PC-9 (cell line): Measurements from ENCODE around the gene SLC22A1.

Experiments
- EZH2 ChIP-seq: fragments of 200-600 bp; sonication (generic); IDR thresholded peaks from 2 replicates; pipeline ENCODE4 v1.8.0; 2017; ENCODE audit warnings: antibody characterized with exemption, low read depth
- TF ChIP-seq, protein P1 (sequence below): fragments of 200-600 bp; sonication (generic); conservative IDR thresholded peaks from 2 replicates; pipeline ENCODE4 v1.6.1; 2017; ENCODE audit warnings: mixed run types, antibody characterized with exemption, mild to moderate bottlenecking, moderate library complexity

DNA sequence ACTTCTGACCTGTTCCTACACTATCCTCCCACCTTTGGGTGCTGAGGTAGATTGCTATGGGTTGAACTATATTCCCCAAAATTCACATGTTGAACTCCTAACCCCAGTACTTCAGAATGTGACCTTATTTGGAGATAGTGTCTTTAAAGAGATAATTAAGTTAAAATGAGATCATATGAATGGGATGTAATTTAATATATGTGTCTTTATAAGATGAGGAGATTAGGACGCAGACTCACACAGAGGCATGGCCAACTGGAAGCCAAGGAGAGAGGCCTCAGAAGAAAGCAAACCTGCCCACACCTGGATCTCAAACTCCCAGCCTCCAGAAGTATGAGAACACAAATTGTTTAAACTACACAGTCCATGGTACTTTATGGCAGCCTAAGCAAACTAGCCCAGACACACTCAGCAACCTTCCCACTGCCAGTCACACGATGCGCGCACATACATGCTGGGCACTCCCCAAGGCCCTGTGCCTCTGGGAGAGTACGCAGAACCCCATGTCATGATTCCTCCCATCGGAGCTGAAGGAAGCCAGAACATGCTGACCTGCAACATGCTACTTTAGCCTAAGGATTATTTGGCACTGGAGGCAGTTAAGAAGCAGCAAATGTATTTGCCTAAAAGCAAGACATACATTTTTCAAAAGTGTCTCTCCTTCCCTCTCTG, 8.9 kb upstream of the SLC22A1 start:
- TF ChIP-seq, protein P1, sequence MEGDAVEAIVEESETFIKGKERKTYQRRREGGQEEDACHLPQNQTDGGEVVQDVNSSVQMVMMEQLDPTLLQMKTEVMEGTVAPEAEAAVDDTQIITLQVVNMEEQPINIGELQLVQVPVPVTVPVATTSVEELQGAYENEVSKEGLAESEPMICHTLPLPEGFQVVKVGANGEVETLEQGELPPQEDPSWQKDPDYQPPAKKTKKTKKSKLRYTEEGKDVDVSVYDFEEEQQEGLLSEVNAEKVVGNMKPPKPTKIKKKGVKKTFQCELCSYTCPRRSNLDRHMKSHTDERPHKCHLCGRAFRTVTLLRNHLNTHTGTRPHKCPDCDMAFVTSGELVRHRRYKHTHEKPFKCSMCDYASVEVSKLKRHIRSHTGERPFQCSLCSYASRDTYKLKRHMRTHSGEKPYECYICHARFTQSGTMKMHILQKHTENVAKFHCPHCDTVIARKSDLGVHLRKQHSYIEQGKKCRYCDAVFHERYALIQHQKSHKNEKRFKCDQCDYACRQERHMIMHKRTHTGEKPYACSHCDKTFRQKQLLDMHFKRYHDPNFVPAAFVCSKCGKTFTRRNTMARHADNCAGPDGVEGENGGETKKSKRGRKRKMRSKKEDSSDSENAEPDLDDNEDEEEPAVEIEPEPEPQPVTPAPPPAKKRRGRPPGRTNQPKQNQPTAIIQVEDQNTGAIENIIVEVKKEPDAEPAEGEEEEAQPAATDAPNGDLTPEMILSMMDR, result no peak
- no peak for TF ChIP-seq EZH2
